BJ (cell line): Measurements from ENCODE around the gene GK2. TPM values are rescaled to one million over a fixed set of nuclear protein-coding genes. Genes with fewer than 3 reads are reported as not detected.

Source experiments
- CTCF ChIA-PET: fragments of 350-600 bp; formaldehyde crosslinking; extraction: SDS; loops from one replicate; lab custom pipeline; 2021; ENCODE audit warnings: antibody characterized with exemption, inconsistent platforms; lab: Yijun Ruan, JAX
- POLR2A ChIA-PET: fragments of 300-600 bp; sonication (Branson Sonifier 250); formaldehyde crosslinking; extraction: SDS; loops from one replicate; lab custom pipeline; 2021; ENCODE audit warnings: antibody characterized with exemption; lab: Charles Lee
- DNase-seq: peaks from one replicate; pipeline ENCODE4 v3.0.0-alpha.2; 2011; ENCODE audit warnings: low read depth
- H3K27me3 ChIP-seq: 2 replicates; pipeline ENCODE4 v1.6.0; 2011; ENCODE audit warnings: low read length; ENCODE audit not compliant: control insufficient read depth, insufficient read depth
- H3K36me3 ChIP-seq: 2 replicates; pipeline ENCODE4 v1.5.1; 2011; ENCODE audit warnings: low read length; ENCODE audit not compliant: control insufficient read depth, insufficient read depth
- H3K4me3 ChIP-seq: 2 replicates; pipeline ENCODE4 v1.5.1; 2011; ENCODE audit warnings: low read depth, mild to moderate bottlenecking, control low read depth, low read length
- CTCF ChIP-seq: IDR thresholded peaks from 2 replicates; pipeline ENCODE4 v1.5.1; 2011; ENCODE audit warnings: low read depth, mild to moderate bottlenecking, control low read depth, inconsistent platforms, low read length, moderate library complexity; ENCODE audit not compliant: insufficient read depth
- polyA plus RNA-seq: library from polyadenylated mRNA; depleted of rRNA; stranded (reverse); fragments of >200 nt; gene quantifications from 2 replicates; pipeline ENCODE4 v1.2.3, GENCODE V29; 2011

The GK2 gene
- polyA plus RNA-seq, 1 experiment = not detected

- Histone ChIP-seq H3K4me3 (no peak overlapping the region), H3K36me3 (no peaks in the 10 kb centered on the region), H3K27me3 (no peaks in the 10 kb centered on the region)
- DNase-seq = no peak
- no peak for TF ChIP-seq CTCF
- ChIA-PET POLR2A (no interaction called here), CTCF (no interaction called here)
Measured at GRCh38 chr4:79404666-79405065, 3.4 kb downstream of the GK2 start.

- TF ChIP-seq CTCF = no peak
- ChIA-PET POLR2A (no interaction called here), CTCF (no interaction called here)
- no peak overlapping the region for H3K4me3 ChIP-seq
- H3K27me3 ChIP-seq = no peaks in the 10 kb centered on the region
- no peak for DNase-seq
- no peaks in the 10 kb centered on the region for H3K36me3 ChIP-seq
Measured at GRCh38 chr4:79403356-79403755, 4.7 kb downstream of the GK2 start.

- ChIA-PET CTCF (no interaction called here), POLR2A (no interaction called here)
- no peak for TF ChIP-seq CTCF
- H3K27me3 ChIP-seq = no peaks in the 10 kb centered on the region
- DNase-seq = no peak
- H3K36me3 ChIP-seq = no peaks in the 10 kb centered on the region
- no peak overlapping the region for H3K4me3 ChIP-seq
Measured at GRCh38 chr4:79402332-79402851, 5.6 kb downstream of the GK2 start.

- Histone ChIP-seq H3K36me3 (no peaks in the 10 kb centered on the region), H3K27me3 (no peaks in the 10 kb centered on the region), H3K4me3 (no peak overlapping the region)
- no peak for DNase-seq
- no peak for TF ChIP-seq CTCF
- ChIA-PET CTCF (no interaction called here), POLR2A (no interaction called here)
Measured at GRCh38 chr4:79399076-79399475, 9.0 kb downstream of the GK2 start.

GRCh38 chr4:79397951-79398350 lies 10.1 kb downstream of the GK2 start:
- ChIA-PET CTCF (no interaction called here), POLR2A (no interaction called here)
- DNase-seq = no peak
- H3K27me3 ChIP-seq = no peaks in the 10 kb centered on the region
- no peak overlapping the region for H3K4me3 ChIP-seq
- H3K36me3 ChIP-seq = no peaks in the 10 kb centered on the region
- no peak for TF ChIP-seq CTCF
